Activated naive CD8-positive, alpha-beta T cell (primary cell): ENCODE data around the gene C2orf72.
A peak's percentile ranks its signal among the peaks of the same experiment; 100 is the strongest.

Source experiments
- H3K27ac Mint-ChIP-seq: one replicate; pipeline ENCODE4 v1.8.0; 2021; ENCODE audit warnings: mixed read lengths
- H3K27me3 Mint-ChIP-seq: one replicate; pipeline ENCODE4 v1.8.0; 2021; ENCODE audit warnings: mixed read lengths
- H3K36me3 Mint-ChIP-seq: one replicate; pipeline ENCODE4 v1.8.0; 2021; ENCODE audit warnings: mixed read lengths
- H3K4me1 Mint-ChIP-seq: one replicate; pipeline ENCODE4 v1.8.0; 2021; ENCODE audit warnings: low read depth, mixed read lengths
- H3K4me3 Mint-ChIP-seq: one replicate; pipeline ENCODE4 v1.8.0; 2021; ENCODE audit warnings: mild to moderate bottlenecking, mixed read lengths
- H3K9me3 Mint-ChIP-seq: one replicate; pipeline ENCODE4 v1.8.0; 2021; ENCODE audit warnings: low read depth, mixed read lengths

The C2orf72 gene

DNA sequence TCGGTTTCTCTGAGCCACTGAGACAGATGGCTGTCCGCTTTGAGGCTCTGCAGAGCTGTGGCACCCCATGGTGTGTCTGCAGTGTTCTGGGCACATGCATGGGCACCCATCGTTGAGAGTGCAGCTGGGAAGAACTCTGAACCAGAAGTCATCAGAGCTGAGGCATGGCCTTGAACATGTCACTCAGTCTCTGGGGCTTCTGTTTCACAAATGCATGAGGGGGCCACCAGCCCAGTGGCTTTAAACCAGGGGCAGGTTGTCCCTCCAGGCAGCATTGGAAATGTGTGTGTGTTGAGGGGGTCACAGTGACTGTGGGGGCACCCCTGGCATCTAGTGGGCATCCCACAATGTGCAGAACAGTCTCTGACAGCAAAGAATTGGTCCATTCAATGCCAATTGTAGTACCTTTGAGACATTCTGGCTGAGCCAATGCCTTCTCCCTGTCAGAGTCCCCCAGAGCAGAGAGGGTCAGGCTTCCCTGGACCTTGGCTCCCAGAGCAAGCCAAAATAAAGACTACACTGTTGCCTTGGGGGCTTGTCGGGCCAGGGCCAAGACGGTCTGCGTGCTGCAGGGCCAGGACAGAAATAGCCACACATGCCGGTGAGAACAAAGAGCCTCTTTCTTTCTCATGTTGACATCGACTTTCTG, 10.1 kb downstream of the C2orf72 start:
- H3K36me3 Mint-ChIP-seq = no peaks in the 10 kb centered on the region
- H3K27ac Mint-ChIP-seq = no peak overlapping the region
- H3K9me3 Mint-ChIP-seq = no peaks in the 10 kb centered on the region
- H3K4me1 Mint-ChIP-seq = peaks cover 3% of the 10 kb centered on the region
- no peak overlapping the region for H3K4me3 Mint-ChIP-seq
- peaks cover 9% of the 10 kb centered on the region for H3K27me3 Mint-ChIP-seq

GRCh38 chr2:231047923-231048915, 10.9 kb downstream of the C2orf72 start:
- H3K27me3 Mint-ChIP-seq = peaks cover 7% of the 10 kb centered on the region
- H3K9me3 Mint-ChIP-seq = no peaks in the 10 kb centered on the region
- no peaks in the 10 kb centered on the region for H3K36me3 Mint-ChIP-seq
- no peak overlapping the region for H3K4me3 Mint-ChIP-seq
- peaks cover 10% of the 10 kb centered on the region for H3K4me1 Mint-ChIP-seq
- H3K27ac Mint-ChIP-seq = no peak overlapping the region

GRCh38 chr2:231049286-231050017, 12.1 kb downstream of the C2orf72 start:
- Mint-ChIP-seq H3K9me3 (no peaks in the 10 kb centered on the region), H3K4me1 (peaks cover 16% of the 10 kb centered on the region), H3K27ac (no peak overlapping the region), H3K36me3 (no peaks in the 10 kb centered on the region), H3K27me3 (peaks cover 6% of the 10 kb centered on the region), H3K4me3 (no peak overlapping the region)

DNA sequence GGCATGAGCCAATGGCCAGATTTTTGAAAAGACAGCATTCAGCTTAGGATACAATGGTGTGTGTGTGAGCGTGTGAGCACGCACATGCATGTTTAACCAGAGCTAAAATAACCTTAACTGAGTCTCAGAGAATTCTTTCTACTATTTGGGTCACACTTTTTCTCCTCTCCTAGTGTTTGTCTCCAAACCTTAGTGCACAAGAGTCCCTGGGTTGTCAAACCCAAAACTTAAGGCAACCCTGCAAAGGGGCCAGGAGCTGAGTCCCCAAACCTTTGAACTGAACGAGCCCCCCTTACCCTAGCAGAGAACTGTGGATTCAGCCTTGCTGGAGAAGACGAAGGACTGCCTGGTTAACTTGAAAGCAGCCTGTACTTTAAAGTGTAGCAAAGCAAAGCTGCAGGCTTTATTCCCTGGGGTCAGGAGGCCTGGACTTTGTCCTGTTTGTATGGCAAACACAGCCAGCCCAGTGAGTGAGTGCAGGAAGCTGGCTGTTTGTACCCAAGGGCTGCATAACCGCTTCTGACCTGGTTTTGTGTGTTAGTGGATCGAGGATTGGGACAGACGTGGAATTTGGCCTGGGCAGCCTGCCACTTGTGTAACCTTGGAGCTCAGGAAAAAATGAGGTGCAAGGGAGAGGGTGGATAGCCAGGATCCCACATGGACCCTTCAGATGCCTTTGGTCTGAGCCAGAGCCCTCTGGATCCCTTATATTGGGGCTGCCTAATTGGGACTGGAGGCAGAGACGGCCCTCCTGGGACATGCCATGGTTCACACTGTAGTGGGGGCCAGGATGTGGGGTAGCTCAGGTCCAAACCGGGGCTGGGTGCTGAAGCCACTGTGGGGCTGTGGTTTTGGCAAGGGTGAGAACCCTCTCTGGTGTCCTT, 12.9 kb downstream of the C2orf72 start:
- Mint-ChIP-seq H3K27me3 (peaks cover 6% of the 10 kb centered on the region), H3K36me3 (no peaks in the 10 kb centered on the region), H3K9me3 (no peaks in the 10 kb centered on the region), H3K4me3 (no peak overlapping the region), H3K4me1 (peaks cover 16% of the 10 kb centered on the region), H3K27ac (no peak overlapping the region)

GRCh38 chr2:231051116-231051515, 13.8 kb downstream of the C2orf72 start:
- Mint-ChIP-seq H3K9me3 (no peaks in the 10 kb centered on the region), H3K4me3 (no peak overlapping the region), H3K27ac (no peak overlapping the region), H3K27me3 (peaks cover 4% of the 10 kb centered on the region), H3K4me1 (peaks cover 16% of the 10 kb centered on the region), H3K36me3 (no peaks in the 10 kb centered on the region)

GRCh38 chr2:231052494-231053451, 15.4 kb downstream of the C2orf72 start:
- H3K27ac Mint-ChIP-seq = peak overlapping the region; percentile 61
- H3K36me3 Mint-ChIP-seq = peaks cover 2% of the 10 kb centered on the region
- no peaks in the 10 kb centered on the region for H3K9me3 Mint-ChIP-seq
- H3K4me3 Mint-ChIP-seq = peak overlapping the region; percentile 89
- peaks cover 19% of the 10 kb centered on the region for H3K4me1 Mint-ChIP-seq
- peaks cover 2% of the 10 kb centered on the region for H3K27me3 Mint-ChIP-seq

- H3K9me3 Mint-ChIP-seq = no peaks in the 10 kb centered on the region
- H3K36me3 Mint-ChIP-seq = peaks cover 2% of the 10 kb centered on the region
- H3K4me1 Mint-ChIP-seq = peaks cover 29% of the 10 kb centered on the region
- no peak overlapping the region for H3K27ac Mint-ChIP-seq
- H3K4me3 Mint-ChIP-seq = no peak overlapping the region
- H3K27me3 Mint-ChIP-seq = peaks cover 2% of the 10 kb centered on the region
These were observed 16.5 kb downstream of the C2orf72 start for GRCh38 chr2:231053846-231054245.

DNA sequence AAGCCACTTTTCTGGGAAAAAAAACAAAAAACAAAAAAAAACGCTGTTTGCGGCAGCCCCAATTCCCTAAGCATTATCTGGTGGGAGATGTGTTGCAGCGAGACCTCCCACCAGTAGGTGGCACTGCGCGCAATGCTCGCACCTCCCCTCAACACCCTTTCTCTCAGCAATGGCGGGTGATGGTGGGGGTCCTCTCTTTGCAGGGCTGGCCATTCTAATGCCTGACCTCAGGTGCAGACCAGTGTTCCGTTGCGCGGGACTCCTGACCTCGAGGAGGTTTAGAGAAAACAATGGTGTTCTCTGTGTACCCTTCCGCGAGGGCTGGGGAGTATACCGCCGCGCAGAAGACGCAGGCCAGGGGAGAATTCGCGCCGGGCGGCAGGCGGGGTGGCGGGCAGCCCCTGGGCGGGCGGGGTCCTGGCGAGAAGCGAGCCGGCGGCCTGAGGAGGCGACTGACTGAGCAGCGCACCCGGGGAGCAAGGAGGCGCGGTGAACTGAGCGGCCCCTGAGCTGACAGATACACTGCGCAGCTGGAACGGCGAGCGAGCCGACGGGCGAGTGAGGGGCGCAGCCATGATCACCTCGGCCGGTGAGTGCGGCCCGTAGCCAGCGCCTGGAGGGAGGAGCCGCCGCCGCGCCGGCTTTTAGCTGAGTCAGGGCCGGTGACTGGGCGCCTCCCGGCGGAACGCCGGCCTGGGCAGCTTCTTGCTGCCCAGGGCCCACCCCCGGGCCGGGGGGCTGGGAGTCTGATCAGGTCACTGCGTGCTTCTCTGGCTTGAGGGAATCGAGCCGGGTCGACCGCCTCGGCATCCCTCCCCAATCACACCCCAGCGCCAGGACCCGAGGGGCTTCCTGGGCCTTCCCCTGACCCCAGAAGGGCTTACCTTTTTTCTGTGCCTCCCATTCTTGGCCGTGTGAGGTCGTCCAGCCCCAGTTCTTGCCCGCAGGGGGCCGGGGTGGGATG, 19.4 kb downstream of the C2orf72 start, which contains the start of gene PSMD1:
Gene PSMD1 (plus strand): TSS at position 415 of the 964 bp plus-strand sequence. CDS start 159 bp downstream, at position 574.
- Mint-ChIP-seq H3K9me3 (no peaks in the 10 kb centered on the region), H3K36me3 (peaks cover 4% of the 10 kb centered on the region), H3K27ac (peak within 1 kb of the TSS; percentile 100), H3K4me3 (peak within 1 kb of the TSS; percentile 92), H3K4me1 (peaks cover 46% of the 10 kb centered on the region), H3K27me3 (no peaks in the 10 kb centered on the region)

DNA sequence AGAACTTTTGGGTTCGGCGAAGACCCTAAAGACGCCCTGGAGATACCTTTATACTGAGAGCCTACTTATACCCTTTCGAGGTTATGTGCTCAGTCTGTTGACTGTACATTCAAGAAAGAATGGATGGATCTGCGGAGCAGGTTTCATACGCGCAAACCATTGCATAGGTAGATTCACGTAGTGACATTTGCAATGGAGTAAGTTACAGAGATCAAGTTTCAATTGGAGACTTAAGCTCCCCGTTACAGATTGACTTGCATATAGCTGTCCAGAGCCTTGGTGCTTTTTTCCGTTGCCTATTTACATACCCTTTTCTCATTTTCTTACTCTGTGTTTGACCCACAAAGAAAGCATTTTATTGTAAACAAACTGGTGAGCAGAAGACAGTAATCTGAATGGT, 20.3 kb downstream of the C2orf72 start:
- Mint-ChIP-seq H3K4me3 (peak overlapping the region; percentile 92), H3K27me3 (no peaks in the 10 kb centered on the region), H3K4me1 (peaks cover 42% of the 10 kb centered on the region), H3K36me3 (peaks cover 4% of the 10 kb centered on the region), H3K27ac (peak overlapping the region; percentile 83), H3K9me3 (no peaks in the 10 kb centered on the region)

DNA sequence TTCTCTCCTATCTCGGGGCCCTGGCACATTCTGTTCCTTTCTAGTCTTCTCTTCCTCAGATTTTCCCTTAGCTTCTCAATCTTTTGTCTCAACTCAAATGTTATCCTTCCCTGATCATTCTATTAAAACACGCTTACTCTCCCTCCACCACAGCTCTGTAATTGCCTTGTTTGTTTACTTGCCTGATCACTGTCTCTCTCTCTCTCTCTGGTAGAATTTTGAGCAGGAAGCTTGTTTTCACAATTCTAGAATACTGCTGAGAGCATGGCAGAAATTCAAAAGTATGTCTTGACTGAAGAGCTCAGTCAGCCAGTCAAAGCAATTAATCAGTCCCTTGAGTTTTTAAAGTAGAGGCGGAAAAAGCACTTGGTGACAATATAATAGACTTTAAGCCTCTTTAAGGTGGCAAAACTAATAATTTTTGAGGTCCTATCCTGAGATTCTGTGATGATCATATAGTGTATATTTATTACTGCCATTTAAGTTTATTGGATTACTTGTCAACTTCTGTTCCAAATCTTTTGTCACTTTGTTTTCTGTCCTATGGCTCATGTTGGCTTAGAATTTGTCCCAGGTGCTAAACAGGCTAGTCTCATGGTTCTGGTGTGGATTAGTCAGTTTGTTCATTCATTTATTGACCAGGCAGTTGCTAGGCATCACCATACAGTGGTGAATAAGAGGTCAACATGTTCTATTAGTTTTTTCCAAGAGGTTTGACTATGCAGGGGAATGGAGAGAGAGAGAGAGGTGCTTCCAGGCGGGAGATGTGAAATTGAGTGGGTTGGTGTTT, 21.6 kb downstream of the C2orf72 start:
- Mint-ChIP-seq H3K27ac (peak overlapping the region; percentile 5), H3K4me1 (peaks cover 33% of the 10 kb centered on the region)

GRCh38 chr2:231059756-231060155, 22.4 kb downstream of the C2orf72 start:
- peak overlapping the region; percentile 92 for H3K4me3 Mint-ChIP-seq
- no peaks in the 10 kb centered on the region for H3K9me3 Mint-ChIP-seq
- H3K4me1 Mint-ChIP-seq = peaks cover 33% of the 10 kb centered on the region
- no peak overlapping the region for H3K27ac Mint-ChIP-seq
- no peaks in the 10 kb centered on the region for H3K27me3 Mint-ChIP-seq
- H3K36me3 Mint-ChIP-seq = peaks cover 8% of the 10 kb centered on the region

More for the DNA sequence above, 21.6 kb downstream of the C2orf72 start:
- H3K36me3 Mint-ChIP-seq = peaks cover 8% of the 10 kb centered on the region
- peak overlapping the region; percentile 92 for H3K4me3 Mint-ChIP-seq
- H3K9me3 Mint-ChIP-seq = no peaks in the 10 kb centered on the region
- no peaks in the 10 kb centered on the region for H3K27me3 Mint-ChIP-seq

DNA sequence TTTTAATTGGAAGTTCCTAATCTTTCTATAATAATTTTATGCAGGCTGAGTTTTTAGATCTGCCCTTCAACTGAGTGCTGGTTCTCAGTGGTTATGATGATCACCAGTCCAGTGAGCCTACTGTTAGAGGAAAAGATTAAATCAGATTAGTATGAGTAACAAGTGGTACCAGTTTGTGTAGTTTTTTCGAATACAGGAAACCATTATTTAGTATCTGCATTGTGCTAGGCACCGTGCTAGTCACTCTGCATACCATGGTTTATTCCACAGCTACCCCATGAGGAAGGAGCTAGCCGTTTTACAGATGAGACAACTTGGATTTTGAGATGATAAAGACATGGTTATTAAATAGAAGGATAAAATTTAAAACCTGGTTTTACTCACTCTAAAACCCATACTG, 25.5 kb downstream of the C2orf72 start:
- H3K4me3 Mint-ChIP-seq = no peak overlapping the region
- peaks cover 9% of the 10 kb centered on the region for H3K36me3 Mint-ChIP-seq
- no peaks in the 10 kb centered on the region for H3K9me3 Mint-ChIP-seq
- peaks cover 30% of the 10 kb centered on the region for H3K4me1 Mint-ChIP-seq
- no peak overlapping the region for H3K27ac Mint-ChIP-seq
- no peaks in the 10 kb centered on the region for H3K27me3 Mint-ChIP-seq
